PC-9 (cell line): ENCODE results near the gene MESP1. TPM values are rescaled to one million over a fixed set of nuclear protein-coding genes. Genes with fewer than 3 reads are reported as not detected.

ENCODE experiments used
- BruUV-seq: library from RNA; stranded (reverse); fragments of 400-500 nt; replicated peaks from 2 replicates; lab custom pipeline; 2021; lab: Mats Ljungman, UMichigan
- CTCF ChIA-PET: fragments of 300-600 bp; sonication (Branson Sonifier 250); formaldehyde crosslinking; loops from one replicate; lab custom pipeline; 2022; ENCODE audit warnings: antibody characterized with exemption; lab: Charles Lee
- POLR2A ChIA-PET: fragments of 300-600 bp; sonication (Branson Sonifier 250); formaldehyde crosslinking; loops from one replicate; lab custom pipeline; 2022; ENCODE audit warnings: antibody characterized with exemption; ENCODE audit not compliant: unreplicated experiment; lab: Charles Lee
- DNase-seq, 2 experiments: peaks; one replicate each; pipeline versions ENCODE4 v3.0.0 to v3.0.0-alpha.2; 2015 to 2022; ENCODE audit warnings: mixed read lengths in 1 of 2
- H2AFZ ChIP-seq: fragments of 200-600 bp; sonication (generic); 2 replicates; pipeline ENCODE4 v1.8.1; 2017; ENCODE audit warnings: antibody characterized with exemption
- H3F3A ChIP-seq: fragments of 200-600 bp; sonication (generic); 2 replicates; pipeline ENCODE4 v1.8.1; 2017; ENCODE audit warnings: antibody characterized with exemption, mild to moderate bottlenecking, low read depth; ENCODE audit not compliant: insufficient read depth
- H3K27ac ChIP-seq: fragments of 200-600 bp; sonication (generic); 2 replicates; pipeline ENCODE4 v1.6.1; 2016; ENCODE audit warnings: mixed run types
- H3K27me3 ChIP-seq: fragments of 200-600 bp; sonication (generic); 2 replicates; pipeline ENCODE4 v1.6.1; 2016; ENCODE audit warnings: low read depth, mixed run types; ENCODE audit not compliant: insufficient read depth
- H3K36me3 ChIP-seq: fragments of 200-600 bp; sonication (generic); 2 replicates; pipeline ENCODE4 v1.6.1; 2016; ENCODE audit warnings: low read depth, mixed run types
- H3K4me1 ChIP-seq: fragments of 200-600 bp; sonication (generic); replicated peaks from 2 replicates; pipeline ENCODE4 v1.6.1; 2016; ENCODE audit warnings: mixed run types; ENCODE audit not compliant: insufficient read depth
- H3K4me2 ChIP-seq: fragments of 200-600 bp; sonication (generic); 2 replicates; pipeline ENCODE4 v1.6.1; 2017; ENCODE audit warnings: mixed run types
- H3K4me3 ChIP-seq: fragments of 200-600 bp; sonication (generic); 2 replicates; pipeline ENCODE4 v1.6.1; 2016; ENCODE audit warnings: mixed run types
- H3K79me2 ChIP-seq: fragments of 200-600 bp; sonication (generic); 2 replicates; pipeline ENCODE4 v1.6.1; 2017; ENCODE audit warnings: low read depth, mixed run types
- H3K9me2 ChIP-seq: fragments of 200-600 bp; sonication (generic); 2 replicates; pipeline ENCODE4 v1.8.1; 2017; ENCODE audit warnings: mild to moderate bottlenecking; ENCODE audit not compliant: insufficient read depth
- H3K9me3 ChIP-seq: fragments of 200-600 bp; sonication (generic); 2 replicates; pipeline ENCODE4 v1.8.1; 2016; ENCODE audit warnings: low read depth; ENCODE audit not compliant: insufficient read depth
- H4K20me1 ChIP-seq: fragments of 200-600 bp; sonication (generic); 2 replicates; pipeline ENCODE4 v1.8.1; 2017; ENCODE audit not compliant: insufficient read depth
- EZH2 ChIP-seq: fragments of 200-600 bp; sonication (generic); IDR thresholded peaks from 2 replicates; pipeline ENCODE4 v1.8.0; 2017; ENCODE audit warnings: antibody characterized with exemption, low read depth
- intact Hi-C: fragments of 100-400 bp; cut with micrococcal nuclease; formaldehyde crosslinking; loops from one replicate; pipeline ENCODE4 v1.10.0; 2022; ENCODE audit not compliant: unreplicated experiment
- total RNA-seq: library from RNA; stranded (reverse); gene quantifications from 2 replicates; pipeline ENCODE4 v1.2.3, GENCODE V29; 2021
- TF ChIP-seq, protein P1 (sequence below): fragments of 200-600 bp; sonication (generic); conservative IDR thresholded peaks from 2 replicates; pipeline ENCODE4 v1.6.1; 2017; ENCODE audit warnings: mixed run types, antibody characterized with exemption, mild to moderate bottlenecking, moderate library complexity

MESP1 gene
- total RNA-seq, 1 experiment from 2014 or later = 8.5 TPM

DNA sequence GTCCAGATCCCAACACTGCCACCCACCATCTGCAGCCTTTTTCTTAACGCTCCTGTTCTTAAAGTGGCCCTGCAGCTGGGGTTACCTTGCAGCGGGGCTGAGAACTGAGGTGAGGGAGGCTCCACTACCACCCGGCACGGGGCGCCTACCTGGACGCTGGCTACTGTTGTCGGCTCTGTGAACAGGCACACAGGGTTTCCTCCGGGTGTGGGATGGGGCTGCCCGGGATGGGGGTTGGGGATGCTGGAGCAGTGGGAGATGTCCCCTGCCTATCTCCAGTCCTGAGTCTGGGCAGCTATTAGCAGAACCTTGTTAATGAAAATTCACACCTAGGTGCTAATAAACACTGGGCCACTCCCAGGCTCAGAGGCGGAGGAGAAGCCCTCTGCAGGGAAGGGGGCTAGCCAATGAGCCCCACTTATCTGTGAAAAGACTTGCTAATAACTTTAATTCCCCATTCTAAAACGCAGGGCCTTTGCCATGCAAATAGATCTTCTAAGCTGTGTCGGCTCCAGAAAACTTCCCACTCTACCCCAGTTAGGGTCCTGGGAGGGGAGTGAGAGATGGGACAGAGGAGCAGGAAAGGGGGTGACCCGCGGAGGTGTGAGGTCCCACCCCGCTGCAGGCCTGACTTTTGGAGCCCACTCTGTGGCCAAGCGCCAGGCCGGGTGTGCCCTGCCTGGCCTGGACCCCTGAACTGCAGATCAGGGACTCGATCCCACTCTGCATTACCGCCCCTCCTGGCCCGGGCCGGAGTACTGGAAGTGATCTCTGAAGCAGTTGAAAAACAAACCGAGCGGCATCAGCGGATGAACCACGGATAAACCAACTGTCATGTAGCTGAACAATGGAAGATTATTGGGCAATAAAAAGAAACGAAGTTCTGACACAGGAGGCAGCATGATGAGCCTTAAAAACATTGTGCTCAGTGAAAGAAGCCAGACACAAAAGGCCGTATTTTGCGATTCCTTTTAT is 3.1 kb downstream of the MESP1 start:
- no peaks in the 10 kb centered on the region for H3K36me3 ChIP-seq
- H3K9me3 ChIP-seq = no peaks in the 10 kb centered on the region
- ChIA-PET CTCF (no interaction called here), POLR2A (no interaction called here)
- peak overlapping the region; percentile 99 for H3K4me2 ChIP-seq
- peaks cover 25% of the 10 kb centered on the region for H3F3A ChIP-seq
- H2AFZ ChIP-seq = no peak overlapping the region
- no peaks in the 10 kb centered on the region for H3K9me2 ChIP-seq
- no peak overlapping the region for H3K27ac ChIP-seq
- TF ChIP-seq, protein P1, sequence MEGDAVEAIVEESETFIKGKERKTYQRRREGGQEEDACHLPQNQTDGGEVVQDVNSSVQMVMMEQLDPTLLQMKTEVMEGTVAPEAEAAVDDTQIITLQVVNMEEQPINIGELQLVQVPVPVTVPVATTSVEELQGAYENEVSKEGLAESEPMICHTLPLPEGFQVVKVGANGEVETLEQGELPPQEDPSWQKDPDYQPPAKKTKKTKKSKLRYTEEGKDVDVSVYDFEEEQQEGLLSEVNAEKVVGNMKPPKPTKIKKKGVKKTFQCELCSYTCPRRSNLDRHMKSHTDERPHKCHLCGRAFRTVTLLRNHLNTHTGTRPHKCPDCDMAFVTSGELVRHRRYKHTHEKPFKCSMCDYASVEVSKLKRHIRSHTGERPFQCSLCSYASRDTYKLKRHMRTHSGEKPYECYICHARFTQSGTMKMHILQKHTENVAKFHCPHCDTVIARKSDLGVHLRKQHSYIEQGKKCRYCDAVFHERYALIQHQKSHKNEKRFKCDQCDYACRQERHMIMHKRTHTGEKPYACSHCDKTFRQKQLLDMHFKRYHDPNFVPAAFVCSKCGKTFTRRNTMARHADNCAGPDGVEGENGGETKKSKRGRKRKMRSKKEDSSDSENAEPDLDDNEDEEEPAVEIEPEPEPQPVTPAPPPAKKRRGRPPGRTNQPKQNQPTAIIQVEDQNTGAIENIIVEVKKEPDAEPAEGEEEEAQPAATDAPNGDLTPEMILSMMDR = no peak
- no peak for TF ChIP-seq EZH2
- H3K4me1 ChIP-seq = peaks cover 31% of the 10 kb centered on the region
- no peaks in the 10 kb centered on the region for H3K27me3 ChIP-seq
- H4K20me1 ChIP-seq = no peaks in the 10 kb centered on the region
- intact Hi-C loops = no loop called here
- H3K79me2 ChIP-seq = peaks cover 22% of the 10 kb centered on the region
- no peak for DNase-seq
- peak overlapping the region; percentile 9; the same call in 1 of the 2 replicates for H3K4me3 ChIP-seq
- BruUV-seq = no TSS peak

DNA sequence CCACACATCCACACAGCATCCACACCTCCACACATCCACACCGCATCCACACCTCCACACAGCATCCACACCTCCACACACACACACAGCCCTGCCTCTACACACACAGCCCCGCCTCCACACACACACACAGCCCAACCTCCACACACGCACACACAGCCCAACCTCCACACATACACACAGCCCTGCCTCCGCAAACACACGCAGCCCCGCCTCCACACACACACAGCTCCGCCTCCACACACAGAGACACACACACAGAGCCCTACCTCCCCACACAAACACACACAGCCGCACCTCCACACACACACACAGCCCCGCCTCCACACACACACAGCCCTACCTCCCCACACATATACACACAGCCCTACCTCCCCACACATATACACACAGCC is 4.7 kb downstream of the MESP1 start:
- Histone ChIP-seq H3K9me3 (no peaks in the 10 kb centered on the region), H3K79me2 (peaks cover 22% of the 10 kb centered on the region), H3K27ac (no peak overlapping the region), H3F3A (peaks cover 10% of the 10 kb centered on the region), H2AFZ (no peak overlapping the region), H3K4me3 (no peak overlapping the region), H3K27me3 (no peaks in the 10 kb centered on the region), H3K4me2 (no peak overlapping the region), H4K20me1 (no peaks in the 10 kb centered on the region), H3K36me3 (no peaks in the 10 kb centered on the region), H3K4me1 (peaks cover 16% of the 10 kb centered on the region), H3K9me2 (no peaks in the 10 kb centered on the region)
- ChIA-PET POLR2A (interaction anchor here (0.5 kb wide), 1 partner anchor 16 kb away, joined by 10 read pairs; no protein-coding TSS in a partner anchor), CTCF (no interaction called here)
- intact Hi-C loops = no loop called here
- BruUV-seq = no TSS peak
- TF ChIP-seq, protein P1 = no peak
- no peak for TF ChIP-seq EZH2
- DNase-seq = no peak

DNA sequence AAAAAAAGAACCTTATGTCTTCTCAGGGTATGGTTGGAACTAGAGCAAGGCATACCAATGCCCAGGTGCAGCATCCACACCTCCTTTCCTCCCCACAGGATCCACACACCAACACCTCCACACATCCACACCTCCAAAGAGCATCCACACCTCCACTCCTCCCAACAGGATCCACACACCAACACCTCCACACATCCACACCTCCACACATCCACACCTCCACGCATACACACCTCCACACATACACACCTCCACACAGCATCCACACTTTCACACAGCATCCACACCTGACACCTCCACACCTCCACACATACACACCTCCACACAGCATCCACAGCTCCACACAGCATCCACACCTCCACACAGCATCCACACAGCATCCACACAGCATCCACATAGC is 5.3 kb downstream of the MESP1 start:
- CTCF ChIA-PET = no interaction called here
- H3K9me3 ChIP-seq = no peaks in the 10 kb centered on the region
- BruUV-seq = no TSS peak
- DNase-seq = no peak
- no peaks in the 10 kb centered on the region for H3K9me2 ChIP-seq
- no peaks in the 10 kb centered on the region for H4K20me1 ChIP-seq
- POLR2A ChIA-PET = interaction anchor here (0.5 to 0.7 kb wide), 2 partner anchors 17 to 148 kb away, joined by 3 to 10 read pairs; partner anchors contain the start of gene AP3S2
- H3K4me2 ChIP-seq = no peak overlapping the region
- no peak overlapping the region for H3K4me3 ChIP-seq
- H3K4me1 ChIP-seq = peaks cover 14% of the 10 kb centered on the region
- no peaks in the 10 kb centered on the region for H3K27me3 ChIP-seq
- H3F3A ChIP-seq = 0 out of 2 replicates have a peak, but pooled peaks cover 9% of the 10 kb centered on the region
- no peak overlapping the region for H2AFZ ChIP-seq
- no peaks in the 10 kb centered on the region for H3K36me3 ChIP-seq
- peaks cover 22% of the 10 kb centered on the region for H3K79me2 ChIP-seq
- H3K27ac ChIP-seq = no peak overlapping the region
- intact Hi-C loops = no loop called here
- TF ChIP-seq, protein P1 = no peak
- no peak for TF ChIP-seq EZH2
